ENCODE results near the gene PABPN1L. TPM values are rescaled to one million over a fixed set of nuclear protein-coding genes. Genes with fewer than 3 reads are reported as not detected.

PABPN1L gene
- total RNA-seq, 3 donors from 2014 or later = not detected

DNA sequence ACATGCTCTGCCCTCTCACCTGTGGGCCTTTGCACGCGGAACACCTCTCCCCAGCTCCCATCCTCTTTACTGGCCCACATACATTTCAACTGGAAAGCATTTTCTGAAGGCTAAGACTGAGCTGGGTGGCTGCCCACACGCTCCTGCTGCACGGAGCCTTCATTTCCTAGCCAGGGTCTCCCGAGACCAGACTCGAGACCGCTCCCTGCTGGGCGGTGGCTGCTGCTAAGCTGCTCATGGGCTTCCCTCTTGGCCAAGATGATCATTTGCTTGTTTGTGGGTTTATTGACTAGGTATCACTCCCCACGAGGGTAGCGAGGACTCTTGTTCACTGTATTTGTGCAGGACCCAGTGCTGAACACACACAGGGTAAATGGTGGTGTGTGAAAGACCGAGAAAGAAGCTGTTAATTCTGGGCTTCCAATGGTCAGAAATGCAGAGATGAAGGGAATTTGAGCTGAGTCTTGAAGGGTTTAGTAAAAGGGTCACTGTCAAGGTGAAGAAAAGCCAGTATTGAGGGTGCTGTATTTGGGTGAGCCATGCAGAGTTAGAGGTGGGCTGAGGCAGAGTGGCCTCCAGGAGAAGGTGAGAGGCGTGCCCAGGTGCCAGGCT lies 8.6 kb downstream of the PABPN1L start:
- Mint-ChIP-seq H3K36me3 (ENCODE audit: insufficient read depth) (peaks cover 11% of the 10 kb centered on the region), H3K27me3 (ENCODE audit: low read depth) (no peaks in the 10 kb centered on the region), H3K4me1 (ENCODE audit: low read depth) (peaks cover 26% of the 10 kb centered on the region), H3K4me3 (peak overlapping the region; percentile 97), H3K9me3 (no peaks in the 10 kb centered on the region)
- DNase-seq (peak; percentile 73), ATAC-seq (peak; percentile 62 to 67)

DNA sequence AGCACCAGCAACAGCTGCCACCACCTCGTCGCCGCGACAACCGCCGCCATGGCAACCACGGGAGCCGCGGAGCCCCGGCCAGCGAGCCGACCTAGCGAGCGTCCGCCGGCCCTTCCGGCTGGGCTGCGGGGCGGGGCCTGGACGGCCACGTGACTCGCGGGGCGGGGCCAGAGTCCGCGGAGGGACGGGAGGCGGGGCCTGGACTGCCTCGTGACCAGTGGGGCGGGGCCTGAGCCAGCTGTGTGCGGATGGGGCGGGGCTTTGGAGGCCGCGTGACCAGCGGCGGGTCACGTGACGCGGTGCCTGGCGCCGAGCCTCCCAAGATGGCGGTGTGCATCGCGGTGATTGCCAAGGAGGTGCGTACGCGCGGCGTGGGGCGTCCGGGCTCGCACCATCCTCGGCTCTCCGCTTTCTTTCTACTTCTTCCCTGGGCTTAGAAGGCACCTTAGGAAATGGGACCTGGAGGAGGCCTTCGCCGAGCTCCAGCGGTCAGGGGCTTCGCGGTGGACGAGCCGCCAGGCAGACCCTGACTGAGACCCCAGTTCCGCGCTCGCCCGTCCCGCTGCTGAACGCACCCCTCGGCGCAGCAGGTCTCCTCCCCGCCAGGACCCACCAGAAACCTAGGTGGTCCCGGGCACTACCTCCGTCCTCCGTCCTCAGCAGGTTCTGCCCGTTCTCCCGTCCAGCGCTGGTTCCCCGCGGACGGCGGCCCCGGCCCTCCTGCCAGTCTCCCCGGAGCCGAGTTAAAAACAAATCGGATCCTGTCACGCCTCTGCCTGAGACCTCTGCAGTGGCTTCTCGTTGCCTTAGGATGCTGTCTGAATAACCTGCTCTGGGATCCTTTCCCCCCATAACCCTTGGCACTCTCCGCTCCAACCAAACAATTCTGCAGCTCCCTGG lies 9.4 kb downstream of the PABPN1L start, which contains the start of the genes GALNS and TRAPPC2L:
TSS of gene GALNS (minus strand) at position 120 of the 900 bp plus-strand sequence. CDS start at position 50, 70 bp downstream.
TSS of gene TRAPPC2L (plus strand) at position 300 of the 900 bp plus-strand sequence. CDS start at position 324, 24 bp downstream.
- peak within 1 kb of the TSS; percentile 97 for H3K4me3 Mint-ChIP-seq
- ATAC-seq = peak; percentile 89 to 90
- DNase-seq = peak; percentile 100
- peaks cover 6% of the 10 kb centered on the region for H3K36me3 Mint-ChIP-seq (ENCODE audit: insufficient read depth)
- no peaks in the 10 kb centered on the region for H3K9me3 Mint-ChIP-seq
- no peaks in the 10 kb centered on the region for H3K27me3 Mint-ChIP-seq (ENCODE audit: low read depth)
- peaks cover 28% of the 10 kb centered on the region for H3K4me1 Mint-ChIP-seq (ENCODE audit: low read depth)

DNA sequence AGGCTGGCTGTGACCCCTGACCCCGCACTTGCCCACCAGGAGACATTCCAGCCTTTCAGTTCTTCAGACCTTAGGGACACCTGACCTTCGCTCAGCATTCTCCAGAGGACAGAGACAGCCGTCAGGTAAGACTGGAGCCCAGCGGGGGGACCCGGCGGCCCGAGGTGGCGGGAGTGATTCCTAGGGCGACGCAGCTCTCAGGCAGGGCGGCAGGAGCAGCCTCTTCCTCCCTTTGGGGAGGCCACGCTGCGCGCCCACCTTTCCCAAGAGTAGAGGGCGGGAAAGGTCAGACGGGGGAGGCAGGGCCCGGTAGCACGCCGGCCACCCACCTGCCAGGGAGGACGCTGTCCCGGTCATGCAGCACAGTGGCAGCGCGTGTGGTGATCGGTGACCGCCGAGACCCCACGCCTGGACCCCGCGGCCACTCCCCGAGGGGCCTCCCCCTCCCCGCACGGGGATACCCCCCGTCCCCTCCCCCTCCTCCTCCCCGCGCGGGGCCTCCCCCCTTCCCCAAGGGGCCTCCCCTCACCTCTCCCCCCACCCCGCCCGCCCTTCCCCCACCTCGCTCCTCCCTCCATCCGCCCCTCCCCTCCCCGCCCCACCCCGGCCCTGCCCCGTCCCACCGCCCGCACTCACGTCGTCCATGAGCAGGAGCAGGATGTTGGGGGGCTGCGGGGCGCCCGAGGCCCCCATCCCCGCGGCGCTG lies 10.2 kb downstream of the PABPN1L start:
- Mint-ChIP-seq H3K36me3 (ENCODE audit: insufficient read depth) (peaks cover 6% of the 10 kb centered on the region), H3K4me1 (ENCODE audit: low read depth) (peaks cover 28% of the 10 kb centered on the region), H3K27me3 (ENCODE audit: low read depth) (no peaks in the 10 kb centered on the region), H3K4me3 (peak overlapping the region; percentile 97), H3K9me3 (no peaks in the 10 kb centered on the region)
- ATAC-seq = peak; percentile 35 to 39
- peak; percentile 11 for DNase-seq

DNA sequence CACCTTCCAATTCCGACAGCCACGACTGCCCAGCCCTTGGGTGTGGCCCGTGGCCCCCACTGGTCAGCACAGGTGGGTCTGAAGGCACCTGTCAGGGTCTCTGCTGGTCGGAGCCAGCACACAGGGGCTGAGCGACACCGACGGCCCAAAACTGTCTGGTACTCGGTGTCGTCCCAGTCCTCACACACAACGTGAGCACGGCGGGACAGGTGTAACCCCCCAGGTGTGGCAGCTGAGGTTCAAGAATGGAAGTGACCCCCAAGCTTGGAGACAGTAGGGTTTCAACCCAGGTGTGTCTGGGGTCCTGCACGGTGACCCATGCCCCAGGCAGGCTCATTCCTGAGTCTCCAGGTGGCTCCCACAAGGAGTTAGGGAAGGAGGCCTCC lies 10.7 kb downstream of the PABPN1L start:
- Mint-ChIP-seq H3K27me3 (ENCODE audit: low read depth) (no peaks in the 10 kb centered on the region), H3K4me1 (ENCODE audit: low read depth) (peaks cover 28% of the 10 kb centered on the region), H3K4me3 (peak overlapping the region; percentile 81), H3K9me3 (no peaks in the 10 kb centered on the region), H3K36me3 (ENCODE audit: insufficient read depth) (peaks cover 4% of the 10 kb centered on the region)
- no peak for ATAC-seq
- no peak for DNase-seq

DNA sequence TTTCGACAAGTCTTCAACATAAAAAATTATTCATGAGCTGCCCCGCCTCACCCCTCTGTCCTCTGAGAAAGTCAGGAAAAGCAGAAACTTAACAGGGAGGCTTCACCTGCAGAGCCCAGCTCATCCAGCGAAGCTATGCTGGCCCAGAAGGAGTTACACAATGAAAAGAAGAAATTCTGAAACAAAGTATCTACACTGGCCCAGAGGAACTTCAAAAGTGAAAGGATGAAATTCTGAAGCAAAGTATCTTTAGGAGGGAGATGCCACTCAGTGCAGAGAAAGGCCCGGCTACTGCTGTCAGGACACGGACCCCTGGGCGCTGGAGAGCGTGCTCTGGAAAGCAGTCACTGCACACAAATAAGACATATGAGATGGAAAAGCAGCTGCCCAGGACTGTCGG lies 11.3 kb downstream of the PABPN1L start:
- DNase-seq (no peak), ATAC-seq (no peak)
- Mint-ChIP-seq H3K36me3 (ENCODE audit: insufficient read depth) (peaks cover 3% of the 10 kb centered on the region), H3K4me3 (peak overlapping the region; percentile 65), H3K27me3 (ENCODE audit: low read depth) (no peaks in the 10 kb centered on the region), H3K4me1 (ENCODE audit: low read depth) (peaks cover 28% of the 10 kb centered on the region), H3K9me3 (no peaks in the 10 kb centered on the region)

DNA sequence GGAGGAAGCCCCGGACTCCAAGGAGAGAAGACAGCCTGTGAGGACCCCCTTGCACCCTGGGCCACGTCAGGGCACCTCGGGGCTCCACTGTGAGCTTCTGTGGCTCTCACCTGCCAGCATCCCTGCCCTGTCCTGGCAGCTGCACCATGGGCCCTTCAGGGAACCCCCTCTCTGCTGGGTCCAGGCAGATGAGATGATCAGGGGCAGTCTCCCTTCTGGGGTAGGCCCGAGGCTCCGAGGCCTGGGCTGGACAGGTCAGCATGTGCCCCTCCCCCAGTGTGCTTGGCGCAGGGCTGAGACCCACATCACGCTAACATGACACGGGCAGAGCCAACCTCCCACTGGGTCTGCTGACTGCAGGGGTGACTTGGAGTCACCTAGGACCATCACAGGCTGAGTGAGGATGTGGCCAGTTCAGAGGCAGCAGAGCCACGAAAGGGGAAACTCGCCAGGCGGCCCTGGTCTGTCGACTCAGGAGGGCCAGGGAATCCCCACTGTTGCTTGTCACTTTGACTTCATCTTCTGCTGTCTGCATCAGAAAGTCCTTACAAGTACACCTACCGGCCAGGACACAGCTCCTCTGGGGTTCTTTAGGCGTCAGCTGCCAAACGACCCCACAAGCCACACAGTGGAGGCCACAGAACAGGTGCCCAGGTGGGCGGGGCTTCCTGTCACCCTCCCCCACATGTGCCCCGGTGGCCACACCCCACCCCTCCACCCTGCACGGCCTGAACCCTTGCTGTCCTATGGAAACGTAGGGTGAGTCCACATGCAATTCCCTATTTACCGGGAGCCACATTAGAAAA lies 12.0 kb downstream of the PABPN1L start:
- Mint-ChIP-seq H3K9me3 (no peaks in the 10 kb centered on the region), H3K27me3 (ENCODE audit: low read depth) (no peaks in the 10 kb centered on the region), H3K4me1 (ENCODE audit: low read depth) (peaks cover 28% of the 10 kb centered on the region), H3K36me3 (ENCODE audit: insufficient read depth) (peaks cover 3% of the 10 kb centered on the region), H3K4me3 (peak overlapping the region; percentile 65)
- peak; percentile 19 for DNase-seq
- peak in 1 of 2 donors; percentile 8 for ATAC-seq

DNA sequence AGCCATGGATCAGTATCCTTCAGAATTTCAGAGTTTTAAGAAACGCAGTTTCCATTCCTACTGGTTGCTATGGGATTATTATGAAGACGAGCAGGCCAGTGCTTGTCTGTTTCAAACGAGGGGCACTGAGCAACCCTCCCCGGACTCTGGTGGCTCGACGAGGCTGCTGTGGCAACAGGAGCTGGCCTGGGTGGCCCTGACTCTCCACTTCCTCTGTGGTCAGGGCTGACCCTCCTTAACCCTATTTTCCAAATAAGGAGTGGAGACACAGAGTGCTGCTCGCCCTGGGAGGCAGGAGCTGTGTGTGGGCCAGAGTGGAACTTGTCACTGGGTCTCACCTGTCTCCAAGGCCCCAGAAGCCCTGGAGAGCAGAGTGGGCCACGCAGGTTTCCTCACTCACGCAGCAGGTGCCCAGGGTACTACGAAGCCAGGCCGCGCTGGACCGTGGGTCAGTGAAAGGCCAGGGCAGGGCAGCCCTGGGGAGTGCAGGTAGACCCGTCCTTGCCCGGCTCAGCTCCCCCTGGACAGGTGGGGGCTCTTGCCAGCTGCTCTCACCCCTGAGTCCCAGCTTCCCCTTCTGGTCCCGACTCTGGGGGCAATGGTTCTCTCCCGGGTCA lies 13.0 kb downstream of the PABPN1L start:
- peaks cover 3% of the 10 kb centered on the region for H3K36me3 Mint-ChIP-seq (ENCODE audit: insufficient read depth)
- DNase-seq = no peak

DNA sequence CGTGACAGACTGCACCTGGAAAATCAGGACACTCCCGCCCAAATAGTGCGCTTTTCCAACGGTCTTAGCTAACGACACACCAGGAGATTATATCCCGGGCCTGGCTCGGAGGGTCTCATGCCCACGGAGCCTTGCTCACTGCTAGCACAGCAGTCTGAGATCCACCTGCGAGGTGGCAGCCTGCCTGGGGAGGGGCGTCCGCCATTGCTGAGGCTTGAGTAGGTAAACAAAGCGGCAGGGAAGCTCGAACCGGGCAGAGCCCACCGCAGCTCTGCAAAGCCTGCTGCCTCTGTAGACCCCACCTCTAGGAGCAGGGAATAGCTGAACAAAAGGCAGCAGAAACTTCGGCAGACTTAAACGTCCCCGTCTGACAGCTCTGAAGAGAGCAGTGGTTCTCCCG lies 14.8 kb downstream of the PABPN1L start:
- H3K4me3 Mint-ChIP-seq = no peak overlapping the region
- peaks cover 3% of the 10 kb centered on the region for H3K36me3 Mint-ChIP-seq (ENCODE audit: insufficient read depth)
- no peaks in the 10 kb centered on the region for H3K27me3 Mint-ChIP-seq (ENCODE audit: low read depth)
- H3K9me3 Mint-ChIP-seq = no peaks in the 10 kb centered on the region
- no peak for DNase-seq
- ATAC-seq = no peak
- H3K4me1 Mint-ChIP-seq (ENCODE audit: low read depth) = peaks cover 14% of the 10 kb centered on the region

More for the DNA sequence above, 13.0 kb downstream of the PABPN1L start:
- H3K27me3 Mint-ChIP-seq (ENCODE audit: low read depth) = no peaks in the 10 kb centered on the region
- H3K9me3 Mint-ChIP-seq = no peaks in the 10 kb centered on the region
- peaks cover 22% of the 10 kb centered on the region for H3K4me1 Mint-ChIP-seq (ENCODE audit: low read depth)
- no peak for ATAC-seq
- no peak overlapping the region for H3K4me3 Mint-ChIP-seq

DNA sequence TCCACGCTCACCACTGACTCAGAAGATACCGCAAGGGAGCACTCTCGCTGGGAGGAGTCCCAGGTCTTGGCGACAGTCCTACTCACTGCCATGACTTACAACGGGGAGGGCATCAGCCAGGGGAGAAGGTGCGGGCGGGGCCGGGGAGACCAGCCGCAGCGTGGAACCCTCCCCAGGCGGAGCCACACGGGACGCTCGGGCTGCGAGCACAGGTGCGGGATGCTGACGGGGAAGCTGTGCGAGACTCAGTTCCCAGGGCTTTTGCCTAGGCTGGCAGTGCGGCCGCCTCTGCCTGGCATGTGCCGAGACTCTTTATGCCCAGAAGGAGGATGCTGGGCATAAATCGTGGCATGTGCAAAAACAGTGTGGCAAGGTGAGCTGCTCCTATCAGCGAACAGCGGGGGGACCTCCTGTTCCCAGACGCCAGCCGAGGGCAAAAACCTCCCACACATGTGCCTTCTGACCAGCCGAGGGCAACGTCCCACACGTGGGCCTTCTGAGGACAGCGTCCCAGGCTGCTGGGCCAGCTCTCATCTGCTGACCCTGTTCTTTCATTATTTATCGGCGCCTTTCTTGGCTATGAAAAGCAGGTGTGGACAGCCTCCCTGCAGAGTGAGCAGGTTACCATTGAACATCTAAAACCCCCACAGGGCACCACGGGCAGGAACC lies 15.8 kb downstream of the PABPN1L start:
- Mint-ChIP-seq H3K4me1 (ENCODE audit: low read depth) (peaks cover 12% of the 10 kb centered on the region), H3K27me3 (ENCODE audit: low read depth) (no peaks in the 10 kb centered on the region), H3K36me3 (ENCODE audit: insufficient read depth) (peaks cover 3% of the 10 kb centered on the region), H3K9me3 (no peaks in the 10 kb centered on the region), H3K4me3 (no peak overlapping the region)
- no peak for ATAC-seq
- DNase-seq = no peak

DNA sequence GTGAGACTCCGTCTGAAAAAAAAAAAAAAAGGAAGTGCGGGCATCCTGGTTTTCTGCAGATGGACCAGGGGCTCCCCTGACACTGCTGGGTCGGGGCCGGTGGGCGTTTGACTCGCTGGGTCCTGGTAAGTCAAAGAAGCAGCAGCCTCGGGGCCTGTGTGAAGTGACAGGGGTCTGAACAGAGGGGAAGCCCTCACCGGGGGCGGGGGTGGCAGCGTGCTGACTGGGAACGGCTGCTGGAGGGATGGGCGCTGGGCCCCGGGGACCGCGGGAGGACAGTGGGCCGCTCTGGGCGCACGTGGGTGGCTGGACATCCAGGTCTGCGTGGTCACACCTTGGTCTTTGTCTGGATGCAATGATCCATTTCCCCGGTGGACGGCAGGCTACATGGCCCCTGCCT lies 17.9 kb downstream of the PABPN1L start:
- DNase-seq = no peak
- peaks cover 3% of the 10 kb centered on the region for H3K36me3 Mint-ChIP-seq (ENCODE audit: insufficient read depth)
- H3K27me3 Mint-ChIP-seq (ENCODE audit: low read depth) = no peaks in the 10 kb centered on the region
- no peak for ATAC-seq
- H3K4me1 Mint-ChIP-seq (ENCODE audit: low read depth) = peaks cover 3% of the 10 kb centered on the region
- H3K4me3 Mint-ChIP-seq = no peak overlapping the region
- H3K9me3 Mint-ChIP-seq = no peaks in the 10 kb centered on the region

DNA sequence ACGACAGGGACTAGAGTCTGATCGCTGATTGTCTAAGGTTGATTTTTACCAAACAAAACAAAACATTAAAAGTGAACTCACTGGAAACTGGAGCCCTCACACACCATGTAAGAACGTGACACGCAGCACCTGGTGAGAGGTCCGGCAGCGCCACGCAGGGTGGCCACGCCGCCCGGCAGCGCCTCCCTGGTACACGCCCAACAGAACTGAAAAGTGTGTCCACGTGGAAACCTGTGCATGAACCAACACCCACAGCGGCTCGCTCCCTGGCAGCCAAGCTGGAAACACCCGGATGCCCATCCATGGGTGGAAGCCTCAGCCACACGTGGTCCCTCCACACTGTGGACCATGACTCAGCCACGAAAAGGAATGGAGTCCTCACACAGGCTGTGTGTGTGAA lies 18.8 kb downstream of the PABPN1L start:
- DNase-seq = no peak
- no peaks in the 10 kb centered on the region for H3K9me3 Mint-ChIP-seq
- peaks cover 3% of the 10 kb centered on the region for H3K36me3 Mint-ChIP-seq (ENCODE audit: insufficient read depth)

DNA sequence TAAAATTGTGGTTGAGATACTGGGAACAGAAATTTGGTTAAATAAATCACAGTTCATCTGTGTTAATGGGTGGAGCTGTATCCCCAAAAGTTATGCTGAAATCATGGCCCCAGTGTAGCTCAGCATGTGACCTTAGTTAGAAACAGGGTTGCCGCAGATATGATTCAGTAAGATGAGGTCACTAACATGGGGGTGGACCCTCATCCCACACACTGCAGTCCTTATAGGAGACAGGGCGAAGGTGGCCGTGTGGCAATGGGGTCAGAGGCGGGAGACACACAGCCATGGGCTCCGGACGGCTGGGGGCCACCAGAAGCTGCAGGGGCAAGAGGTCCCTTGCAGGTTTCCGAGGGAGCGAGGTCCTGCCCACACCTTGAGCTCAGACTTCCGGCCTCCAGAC lies 20.4 kb downstream of the PABPN1L start:
- DNase-seq (no peak), ATAC-seq (no peak)
- peaks cover 3% of the 10 kb centered on the region for H3K36me3 Mint-ChIP-seq (ENCODE audit: insufficient read depth)
- no peaks in the 10 kb centered on the region for H3K27me3 Mint-ChIP-seq (ENCODE audit: low read depth)
- H3K4me1 Mint-ChIP-seq (ENCODE audit: low read depth) = no peaks in the 10 kb centered on the region
- H3K9me3 Mint-ChIP-seq = no peaks in the 10 kb centered on the region
- H3K4me3 Mint-ChIP-seq = no peak overlapping the region

More for the DNA sequence above, 18.8 kb downstream of the PABPN1L start:
- H3K27me3 Mint-ChIP-seq (ENCODE audit: low read depth) = no peaks in the 10 kb centered on the region
- no peak for ATAC-seq
- H3K4me1 Mint-ChIP-seq (ENCODE audit: low read depth) = peaks cover 3% of the 10 kb centered on the region
- no peak overlapping the region for H3K4me3 Mint-ChIP-seq

All from activated T-cell treated with anti-CD3 and anti-CD28 coated beads, Interleukin-2, amount 50 U/mL, for 4 hours (primary cell).